Panc1 (cell line): ENCODE measurements around the gene EFCAB11. TPM values are rescaled to one million over a fixed set of nuclear protein-coding genes. Genes with fewer than 3 reads are reported as not detected.

Experiments used
- ATAC-seq: fragments of 200-7000 bp; cut with Tn5 transposase; 2 replicates; pipeline ENCODE4 v1.9.1; 2020; ENCODE audit warnings: mild to moderate bottlenecking, moderate library complexity
- BruUV-seq: library from RNA; stranded (reverse); fragments of 400-500 nt; replicated peaks from 2 replicates; lab custom pipeline; 2021; lab: Mats Ljungman, UMichigan
- CTCF ChIA-PET: fragments of 300-600 bp; sonication (Branson Sonifier 250); formaldehyde crosslinking; loops from one replicate; lab custom pipeline; 2022; ENCODE audit warnings: antibody characterized with exemption; lab: Charles Lee
- POLR2A ChIA-PET: fragments of 300-600 bp; sonication (Branson Sonifier 250); formaldehyde crosslinking; loops from one replicate; lab custom pipeline; 2022; ENCODE audit warnings: antibody characterized with exemption; lab: Charles Lee
- DNase-seq: peaks from one replicate; pipeline ENCODE4 v3.0.0-alpha.2; 2010; ENCODE audit warnings: low read depth, low spot score
- H3K27ac ChIP-seq: 2 replicates; pipeline ENCODE4 v1.5.1; 2011; ENCODE audit warnings: mild to moderate bottlenecking, low read length, inconsistent platforms
- H3K27me3 ChIP-seq: fragments of 200-500 bp; sonication (Bioruptor generic); 2 replicates; pipeline ENCODE4 v1.6.0; 2014; ENCODE audit warnings: low read length, inconsistent platforms; ENCODE audit not compliant: control insufficient read depth, insufficient read depth
- H3K36me3 ChIP-seq: fragments of 200-500 bp; sonication (Bioruptor generic); 2 replicates; pipeline ENCODE4 v1.5.1; 2014; ENCODE audit warnings: inconsistent platforms, mild to moderate bottlenecking, low read length, moderate library complexity; ENCODE audit not compliant: control insufficient read depth, insufficient read depth
- H3K4me1 ChIP-seq: 2 replicates; pipeline ENCODE4 v1.5.1; 2011; ENCODE audit warnings: inconsistent platforms, mild to moderate bottlenecking, low read length, moderate library complexity; ENCODE audit not compliant: control insufficient read depth, insufficient read depth
- H3K4me3 ChIP-seq, 2 experiments: 2 replicates each; pipeline ENCODE4 v1.5.1; 2011 to 2012; ENCODE audit warnings: low read depth in 2 of 2, low read length in 2 of 2, mild to moderate bottlenecking in 2 of 2, inconsistent platforms in 1 of 2, moderate library complexity in 1 of 2
- H3K9me3 ChIP-seq: fragments of 200-500 bp; sonication (Bioruptor generic); 2 replicates; pipeline ENCODE4 v1.5.1; 2014; ENCODE audit warnings: low read depth, mild to moderate bottlenecking, inconsistent platforms, low read length, moderate library complexity; ENCODE audit not compliant: control insufficient read depth, insufficient read depth
- CTCF ChIP-seq: fragments of 450-650 bp; IDR thresholded peaks from 2 replicates; pipeline ENCODE4 v1.5.1; 2017; ENCODE audit warnings: mild to moderate bottlenecking
- POLR2AphosphoS5 ChIP-seq: IDR thresholded peaks from 2 replicates; pipeline ENCODE4 v1.6.1; 2012; ENCODE audit warnings: mild to moderate bottlenecking, low read depth, low read length, moderate library complexity
- REST ChIP-seq, 2 experiments: IDR thresholded peaks; 2 replicates each; pipeline ENCODE4 v1.6.1; 2011 to 2012; ENCODE audit warnings: low read depth in 2 of 2, control low read depth in 1 of 2, low read length in 1 of 2, mild to moderate bottlenecking in 1 of 2, moderate library complexity in 1 of 2; ENCODE audit not compliant: insufficient read depth in 1 of 2
- SIN3A ChIP-seq: IDR thresholded peaks from 2 replicates; pipeline ENCODE4 v1.6.1; 2012; ENCODE audit warnings: low read depth, mild to moderate bottlenecking, low read length, moderate library complexity, borderline replicate concordance; ENCODE audit not compliant: insufficient read depth
- TCF7L2 ChIP-seq: IDR thresholded peaks from 2 replicates; pipeline ENCODE4 v1.6.1; 2011; ENCODE audit warnings: mild to moderate bottlenecking, low read depth, low read length, inconsistent platforms
- in situ Hi-C: cut with HindIII; loops from 2 replicates; pipeline ENCODE4 v1.10.0; 2016; ENCODE audit warnings: low sequenced_read_pairs, low pct_unique_long_range_greater_than_20kb
- intact Hi-C: fragments of 100-400 bp; cut with micrococcal nuclease; formaldehyde crosslinking; loops from one replicate; pipeline ENCODE4 v1.10.0; 2022; ENCODE audit not compliant: unreplicated experiment
- total RNA-seq: library from RNA; stranded (reverse); gene quantifications from one replicate; pipeline ENCODE4 v1.2.1, GENCODE V29; 2021; ENCODE audit not compliant: unreplicated experiment

EFCAB11 gene
- total RNA-seq, 1 experiment from 2014 or later: 12.3 TPM

GRCh38 chr14:89750908-89751392 lies 203.6 kb downstream of the EFCAB11 start:
- no peak for TF ChIP-seq SIN3A
- TF ChIP-seq POLR2AphosphoS5: no peak
- no peak for TF ChIP-seq REST (IDR thresholded peaks at IDR 0.05; ENCODE audit: insufficient read depth in 1 of 2, low read depth in 2 of 2, low read length in 1 of 2)
- TF ChIP-seq TCF7L2: no peak
- no peak for TF ChIP-seq CTCF
- no peaks in the 10 kb centered on the region for H3K4me1 ChIP-seq
- DNase-seq (no peak), ATAC-seq (no peak)
- BruUV-seq: no TSS peak
- in situ Hi-C loops: no loop called here
- H3K4me3 ChIP-seq: no peak overlapping the region
- intact Hi-C loops: no loop called here
- H3K27ac ChIP-seq: no peak overlapping the region
- no peaks in the 10 kb centered on the region for H3K27me3 ChIP-seq
- H3K36me3 ChIP-seq: no peaks in the 10 kb centered on the region
- H3K9me3 ChIP-seq: no peaks in the 10 kb centered on the region
- ChIA-PET POLR2A (no interaction called here), CTCF (no interaction called here)

- no peaks in the 10 kb centered on the region for H3K27me3 ChIP-seq
- ChIA-PET POLR2A (no interaction called here), CTCF (no interaction called here)
- intact Hi-C loops: no loop called here
- in situ Hi-C loops: no loop called here
- no peaks in the 10 kb centered on the region for H3K4me1 ChIP-seq
- no peak for DNase-seq
- H3K4me3 ChIP-seq: no peak overlapping the region
- H3K9me3 ChIP-seq: no peaks in the 10 kb centered on the region
- BruUV-seq: no TSS peak
- H3K27ac ChIP-seq: no peak overlapping the region
- ATAC-seq: no peak
- TF ChIP-seq TCF7L2 (no peak), POLR2AphosphoS5 (no peak), SIN3A (no peak), REST (IDR thresholded peaks at IDR 0.05; ENCODE audit: insufficient read depth in 1 of 2, low read depth in 2 of 2, low read length in 1 of 2) (no peak), CTCF (no peak)
- H3K36me3 ChIP-seq: no peaks in the 10 kb centered on the region
Measured at GRCh38 chr14:89750281-89750755, 204.2 kb downstream of the EFCAB11 start.
